ENCODE data around the gene MAML3.

Gene MAML3

GRCh38 chr4:140153718-140154571 lies at the start of gene MAML3:
Gene MAML3, minus strand, starts transcription at chr4:140154184. Its CDS starts 857 bp downstream, at chr4:140153327.
- TF ChIP-seq GATA1 (IDR thresholded peaks at IDR 0.05; ENCODE audit: low read depth, low read length) (no peak), POLR2A (IDR thresholded peaks at IDR 0.05; ENCODE audit: low read length) (peak; percentile 71)
- peak; percentile 96 to 97 for DNase-seq

DNA sequence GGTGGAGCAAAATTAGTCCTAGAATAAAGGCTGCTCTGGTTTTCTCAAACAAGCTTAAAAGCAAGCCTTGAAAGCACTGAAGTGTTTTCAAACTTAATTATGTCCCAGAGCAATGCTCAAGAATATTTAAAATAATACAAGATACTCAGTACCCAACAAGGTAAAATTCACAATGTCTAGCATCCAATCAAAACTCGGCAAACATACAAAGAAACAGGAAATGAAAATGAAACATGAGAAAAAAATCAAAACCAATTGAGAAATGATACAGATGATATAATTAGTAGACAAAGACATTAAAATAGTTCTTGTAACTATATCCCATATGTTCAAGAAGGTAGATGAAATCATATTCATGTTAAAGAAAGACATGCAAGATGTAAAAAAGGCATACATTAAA lies 45.0 kb upstream of the MAML3 start:
- TF ChIP-seq POLR2A (IDR thresholded peaks at IDR 0.05; ENCODE audit: low read length) = no peak
- DNase-seq = no peak

- DNase-seq = no peak
- TF ChIP-seq GATA1 (IDR thresholded peaks at IDR 0.05; ENCODE audit: low read depth, low read length) (no peak), POLR2A (IDR thresholded peaks at IDR 0.05; ENCODE audit: low read length) (no peak)
These were observed 41.8 kb upstream of the MAML3 start for GRCh38 chr4:140195806-140196205.

- no peak for DNase-seq
- no peak for TF ChIP-seq GATA1 (IDR thresholded peaks at IDR 0.05; ENCODE audit: low read depth, low read length)
These were observed 35.8 kb upstream of the MAML3 start for GRCh38 chr4:140189805-140190204.

DNA sequence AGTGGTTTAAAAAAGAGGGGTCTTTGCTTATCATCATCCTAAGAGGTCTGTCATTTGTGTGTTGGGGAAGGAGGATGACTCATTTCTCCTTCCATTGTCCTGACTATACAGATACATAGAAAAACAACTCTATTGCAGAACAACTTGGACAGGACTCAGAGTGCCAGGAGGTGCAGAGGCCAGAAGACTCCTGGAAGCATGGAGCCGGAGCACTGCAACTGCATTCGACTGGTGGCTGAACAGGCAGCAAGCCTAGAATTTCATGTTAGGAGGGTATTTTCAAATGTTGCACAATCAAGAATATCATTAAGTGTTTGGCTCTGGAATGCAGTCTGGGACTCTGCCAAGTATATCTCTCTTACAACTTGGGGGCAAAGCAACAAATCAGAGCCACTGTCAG lies 35.0 kb upstream of the MAML3 start:
- DNase-seq = no peak

GRCh38 chr4:140187316-140187695 lies 33.3 kb upstream of the MAML3 start:
- TF ChIP-seq GATA1 (IDR thresholded peaks at IDR 0.05; ENCODE audit: low read depth, low read length) (no peak), POLR2A (IDR thresholded peaks at IDR 0.05; ENCODE audit: low read length) (no peak)
- DNase-seq = no peak

More for the DNA sequence above, 35.0 kb upstream of the MAML3 start:
- no peak for TF ChIP-seq GATA1 (IDR thresholded peaks at IDR 0.05; ENCODE audit: low read depth, low read length)
- no peak for TF ChIP-seq POLR2A (IDR thresholded peaks at IDR 0.05; ENCODE audit: low read length)

- no peak for DNase-seq
These were observed 32.8 kb upstream of the MAML3 start for GRCh38 chr4:140186651-140187315.

DNA sequence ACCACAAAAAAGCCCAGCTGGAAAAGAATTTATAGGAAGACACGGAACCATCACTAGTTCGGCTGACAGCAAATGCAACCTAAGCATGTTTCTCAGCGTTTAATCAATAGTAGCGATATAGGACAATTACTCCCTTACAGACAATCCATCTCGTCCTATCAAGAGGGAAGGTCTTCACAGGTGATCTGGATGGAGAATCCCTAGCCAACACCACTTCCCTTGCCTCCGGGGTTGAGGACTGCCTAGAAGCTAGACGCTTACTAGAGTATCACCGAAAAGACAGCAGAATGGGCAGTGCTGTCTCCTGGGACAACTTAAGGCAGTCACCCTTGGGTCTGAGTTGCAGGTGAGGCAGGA lies 32.1 kb upstream of the MAML3 start:
- no peak for TF ChIP-seq POLR2A (IDR thresholded peaks at IDR 0.05; ENCODE audit: low read length)
- TF ChIP-seq GATA1 (IDR thresholded peaks at IDR 0.05; ENCODE audit: low read depth, low read length) = no peak
- no peak for DNase-seq

More at GRCh38 chr4:140186651-140187315, 32.8 kb upstream of the MAML3 start:
- TF ChIP-seq POLR2A (IDR thresholded peaks at IDR 0.05; ENCODE audit: low read length) (no peak), GATA1 (IDR thresholded peaks at IDR 0.05; ENCODE audit: low read depth, low read length) (no peak)

GRCh38 chr4:140185412-140186081 lies 31.6 kb upstream of the MAML3 start:
- TF ChIP-seq POLR2A (IDR thresholded peaks at IDR 0.05; ENCODE audit: low read length) (no peak), GATA1 (IDR thresholded peaks at IDR 0.05; ENCODE audit: low read depth, low read length) (no peak)
- no peak for DNase-seq

GRCh38 chr4:140183270-140183669 lies 29.3 kb upstream of the MAML3 start:
- TF ChIP-seq POLR2A (IDR thresholded peaks at IDR 0.05; ENCODE audit: low read length) = no peak
- TF ChIP-seq GATA1 (IDR thresholded peaks at IDR 0.05; ENCODE audit: low read depth, low read length) = no peak
- no peak for DNase-seq

DNA sequence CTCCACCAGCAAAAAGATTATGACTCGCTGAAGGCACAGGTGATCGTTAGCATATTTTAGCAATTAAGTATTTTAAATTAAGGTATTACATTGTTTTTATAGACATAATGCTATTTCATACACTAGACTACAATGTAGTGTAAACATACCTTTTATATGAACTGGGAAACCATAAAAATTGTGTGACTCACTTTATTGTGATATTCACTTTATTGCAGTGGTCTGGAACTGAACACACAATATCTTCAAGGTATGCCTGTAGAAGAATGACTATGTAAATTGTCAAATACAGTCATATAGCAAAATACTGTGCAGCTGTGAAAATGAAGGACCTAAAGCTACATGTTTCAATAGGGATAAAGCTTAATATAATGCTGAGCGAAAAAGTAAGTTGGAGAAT lies 26.6 kb upstream of the MAML3 start:
- no peak for TF ChIP-seq POLR2A (IDR thresholded peaks at IDR 0.05; ENCODE audit: low read length)
- TF ChIP-seq GATA1 (IDR thresholded peaks at IDR 0.05; ENCODE audit: low read depth, low read length) = no peak
- no peak for DNase-seq

GRCh38 chr4:140176735-140177134 lies 22.8 kb upstream of the MAML3 start:
- TF ChIP-seq GATA1 (IDR thresholded peaks at IDR 0.05; ENCODE audit: low read depth, low read length) (no peak), POLR2A (IDR thresholded peaks at IDR 0.05; ENCODE audit: low read length) (no peak)
- no peak for DNase-seq

GRCh38 chr4:140174543-140174942 lies 20.6 kb upstream of the MAML3 start:
- TF ChIP-seq POLR2A (IDR thresholded peaks at IDR 0.05; ENCODE audit: low read length) (no peak), GATA1 (IDR thresholded peaks at IDR 0.05; ENCODE audit: low read depth, low read length) (no peak)
- no peak for DNase-seq

- TF ChIP-seq POLR2A (IDR thresholded peaks at IDR 0.05; ENCODE audit: low read length) (no peak), GATA1 (IDR thresholded peaks at IDR 0.05; ENCODE audit: low read depth, low read length) (no peak)
These were observed 19.0 kb upstream of the MAML3 start for GRCh38 chr4:140172960-140173359.

More at GRCh38 chr4:140172960-140173359, 19.0 kb upstream of the MAML3 start:
- DNase-seq = peak in 1 of 2 experiments; percentile 27
